Adipocyte (in vitro differentiated cells): ENCODE results near the gene LITAFD.
"Not testable (repeated sequence)": the region's sequence is repeated elsewhere in the genome, so short reads cannot be mapped to it uniquely, and the experiment has no call there.

Experiments
- DNase-seq: peaks from one replicate; pipeline ENCODE4 v3.0.0-alpha.2; 2015; ENCODE audit warnings: low read depth
- H3K27me3 ChIP-seq: replicated peaks from 2 replicates; pipeline ENCODE4 v1.7.0; 2013; ENCODE audit warnings: mild to moderate bottlenecking, low read length, moderate library complexity; ENCODE audit not compliant: control insufficient read depth, insufficient read depth
- H3K36me3 ChIP-seq: 2 replicates; pipeline ENCODE4 v1.7.0; 2013; ENCODE audit warnings: low read length, mild to moderate bottlenecking, moderate library complexity; ENCODE audit not compliant: control insufficient read depth, insufficient read depth, severe bottlenecking
- H3K4me1 ChIP-seq: 2 replicates; pipeline ENCODE4 v1.7.0; 2013; ENCODE audit warnings: mild to moderate bottlenecking, low read length, moderate library complexity; ENCODE audit not compliant: control insufficient read depth, insufficient read depth
- H3K4me3 ChIP-seq: 2 replicates; pipeline ENCODE4 v1.7.0; 2013; ENCODE audit warnings: mild to moderate bottlenecking, low read length, moderate library complexity
- H3K9ac ChIP-seq: 2 replicates; pipeline ENCODE4 v1.7.0; 2013; ENCODE audit warnings: mild to moderate bottlenecking, low read length, moderate library complexity
- H3K9me3 ChIP-seq: 2 replicates; pipeline ENCODE4 v1.7.0; 2013; ENCODE audit warnings: mild to moderate bottlenecking, low read length, moderate library complexity; ENCODE audit not compliant: control insufficient read depth

LITAFD gene

DNA sequence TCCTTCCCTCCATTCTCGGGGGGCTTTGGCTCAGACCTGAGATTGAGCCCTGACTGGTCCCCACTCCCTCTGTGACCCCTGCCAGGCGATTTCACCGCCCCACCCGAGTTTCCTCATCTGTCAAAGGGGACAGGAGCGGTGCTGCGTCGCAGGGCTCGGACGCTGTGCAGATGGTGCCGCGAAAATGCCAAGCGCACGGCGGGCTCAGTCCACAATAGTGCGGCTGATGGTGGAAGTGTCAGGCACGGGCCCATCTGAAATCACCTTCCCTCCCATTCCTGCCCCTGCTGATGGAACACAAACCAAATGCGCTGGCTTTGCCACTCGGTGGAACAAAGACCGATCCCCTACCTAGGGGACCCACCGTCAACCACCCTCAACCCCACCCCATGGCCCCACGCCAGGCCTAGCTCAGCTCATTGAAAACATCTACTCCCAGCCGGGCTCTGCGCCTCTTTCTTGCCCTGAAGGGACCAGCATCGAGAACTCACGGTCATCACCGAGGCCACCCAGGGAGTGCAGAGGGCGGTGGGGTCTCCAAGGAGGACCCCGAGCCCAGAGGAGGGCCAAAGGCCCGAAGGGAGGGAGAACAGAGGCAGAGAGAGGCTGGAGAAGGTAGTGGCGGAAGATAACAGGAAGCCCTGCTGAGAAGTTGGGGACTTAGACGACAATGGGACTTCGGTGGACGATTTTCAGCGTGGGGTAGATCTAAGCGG, 14.8 kb upstream of the LITAFD start:
- Histone ChIP-seq H3K4me3 (peak overlapping the region; percentile 88), H3K27me3 (no peaks in the 10 kb centered on the region), H3K9ac (peak overlapping the region; percentile 95), H3K4me1 (peaks cover 56% of the 10 kb centered on the region), H3K36me3 (no peaks in the 10 kb centered on the region), H3K9me3 (no peaks in the 10 kb centered on the region)
- DNase-seq = peak; percentile 59

DNA sequence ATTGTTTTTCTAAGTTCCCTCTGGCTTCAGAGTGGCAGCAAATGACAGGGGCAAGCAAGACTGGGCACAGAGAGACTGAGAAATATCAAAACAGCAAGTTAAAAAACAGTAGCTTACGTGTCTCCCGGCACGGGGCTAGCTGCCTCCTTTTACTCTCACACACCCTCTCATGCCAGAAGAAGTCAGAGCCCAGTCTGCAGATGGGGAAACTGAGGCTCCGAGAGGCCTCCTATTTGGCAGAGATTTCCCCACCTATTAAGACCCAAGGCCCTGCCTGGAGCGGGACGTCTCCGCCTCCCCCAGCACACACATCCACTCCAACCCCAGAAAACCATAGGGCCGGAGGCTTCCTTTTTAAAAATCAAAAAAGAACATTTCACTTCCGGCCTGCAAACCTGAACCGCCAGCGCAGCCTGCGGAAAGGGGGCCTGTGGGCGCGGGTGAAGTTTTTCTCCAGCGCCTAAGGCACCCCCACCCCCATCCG, 14.2 kb upstream of the LITAFD start:
- peaks cover 55% of the 10 kb centered on the region for H3K4me1 ChIP-seq
- H3K4me3 ChIP-seq = peak overlapping the region; percentile 88
- H3K27me3 ChIP-seq = no peaks in the 10 kb centered on the region
- no peaks in the 10 kb centered on the region for H3K36me3 ChIP-seq
- peak overlapping the region; percentile 95 for H3K9ac ChIP-seq
- peak; percentile 43 for DNase-seq
- H3K9me3 ChIP-seq = no peaks in the 10 kb centered on the region

DNA sequence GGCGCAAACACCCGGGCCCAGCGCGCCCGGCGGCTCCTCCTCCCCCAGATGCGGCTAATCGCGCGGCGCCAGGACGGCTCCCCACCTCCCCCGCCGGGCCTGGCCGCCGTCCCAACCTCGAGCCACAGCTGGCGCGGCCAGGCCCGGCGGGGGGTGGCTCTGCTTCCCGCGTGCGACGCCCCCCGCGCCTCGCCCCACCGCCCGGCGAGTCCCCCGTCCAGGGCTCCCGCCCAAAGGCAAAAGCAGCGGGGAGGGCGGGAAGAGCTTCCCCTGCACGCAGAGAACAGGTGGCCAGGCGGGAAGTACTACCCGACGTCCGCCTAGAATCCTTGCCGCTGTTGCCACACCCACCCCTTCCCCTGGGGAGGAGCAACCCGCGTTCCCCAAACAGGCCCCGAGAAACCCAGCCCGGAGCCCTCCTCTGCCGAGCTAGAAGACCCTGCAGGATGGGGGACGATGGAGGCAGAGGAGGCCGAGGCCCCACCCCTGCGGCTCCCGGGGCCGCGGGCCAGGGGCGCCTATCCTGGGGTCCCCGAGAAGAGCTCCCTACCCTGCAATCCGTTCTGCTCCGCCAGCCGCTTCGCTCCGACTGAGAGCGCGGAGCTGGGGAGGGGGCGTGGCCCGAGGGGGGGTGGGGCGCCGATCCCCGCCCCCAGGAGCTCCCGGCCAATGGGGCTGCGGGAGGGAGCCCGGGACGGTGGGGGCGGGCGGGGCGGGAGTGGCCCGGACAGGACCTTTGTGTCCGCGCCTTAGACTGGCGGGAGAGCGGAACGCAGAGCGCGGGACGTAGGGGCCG, 13.5 kb upstream of the LITAFD start, which contains the start of gene CARHSP1:
Gene CARHSP1 (minus strand): TSS at position 591 of the 796 bp plus-strand sequence. CDS start 9,678 bp downstream, outside the sequence.
- DNase-seq = peak; percentile 97
- H3K9ac ChIP-seq = peak within 1 kb of the TSS; percentile 95
- no peaks in the 10 kb centered on the region for H3K9me3 ChIP-seq
- no peaks in the 10 kb centered on the region for H3K36me3 ChIP-seq
- H3K4me3 ChIP-seq = peak within 1 kb of the TSS; percentile 88
- H3K27me3 ChIP-seq = no peaks in the 10 kb centered on the region
- peaks cover 49% of the 10 kb centered on the region for H3K4me1 ChIP-seq

DNA sequence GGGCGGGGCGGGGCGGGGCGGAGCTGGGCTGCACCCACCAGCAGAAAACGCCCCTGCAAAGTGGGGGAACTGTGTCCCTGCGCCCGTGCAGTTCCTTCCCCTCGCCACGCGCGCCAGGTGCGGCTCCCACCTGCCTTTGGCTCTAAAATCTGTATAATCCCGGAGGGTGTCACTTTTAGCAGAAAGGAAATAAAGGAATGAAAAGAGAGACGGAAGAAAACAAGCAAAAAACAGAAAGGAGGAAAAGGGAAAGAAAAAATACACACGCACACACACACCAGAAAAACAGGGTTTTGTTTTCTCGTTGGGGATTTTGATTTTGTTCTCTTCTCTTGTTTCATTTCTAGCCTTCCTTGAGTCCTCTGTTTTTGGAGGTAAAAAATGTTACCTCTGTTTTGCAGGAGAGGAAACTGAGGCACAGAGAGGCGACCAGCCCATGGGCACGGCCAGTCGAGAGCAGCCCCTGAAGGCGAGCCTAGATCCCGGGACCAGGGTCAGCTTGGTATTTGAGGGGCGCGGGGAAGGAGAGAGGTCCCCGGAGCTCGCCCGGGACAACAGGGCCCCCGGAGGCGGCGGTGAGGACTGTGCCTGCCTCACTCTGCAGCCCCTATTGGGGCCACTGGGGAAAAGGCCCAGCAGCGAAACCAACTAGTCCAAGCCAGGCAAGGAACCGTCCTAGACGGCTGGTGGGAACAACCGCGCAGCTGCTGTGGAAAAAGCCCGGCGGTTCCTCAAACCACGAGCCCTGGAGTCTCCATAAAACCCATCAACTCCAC, 12.8 kb upstream of the LITAFD start:
- peak overlapping the region; percentile 77 for H3K4me3 ChIP-seq
- no peaks in the 10 kb centered on the region for H3K36me3 ChIP-seq
- H3K4me1 ChIP-seq = peaks cover 44% of the 10 kb centered on the region
- H3K9ac ChIP-seq = peak overlapping the region; percentile 74
- no peak for DNase-seq
- no peaks in the 10 kb centered on the region for H3K9me3 ChIP-seq
- no peaks in the 10 kb centered on the region for H3K27me3 ChIP-seq

DNA sequence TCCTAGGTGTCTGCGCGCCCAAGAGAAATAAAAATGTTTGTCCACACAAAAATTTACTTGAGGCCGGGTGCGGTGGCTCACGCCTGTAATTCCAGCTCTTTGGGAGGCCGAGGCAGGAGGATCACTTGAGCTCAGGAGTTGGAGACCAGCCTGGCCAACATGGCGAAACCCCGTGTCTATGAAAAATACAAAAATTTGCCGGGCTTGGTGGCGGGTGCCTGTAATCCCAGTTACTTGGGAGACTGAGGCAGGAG, 12.2 kb upstream of the LITAFD start:
- not testable (repeated sequence) for DNase-seq, H3K9me3 ChIP-seq, H3K27me3 ChIP-seq, H3K9ac ChIP-seq, H3K36me3 ChIP-seq, H3K4me3 ChIP-seq
- H3K4me1 ChIP-seq = peaks cover 39% of the 10 kb centered on the region

DNA sequence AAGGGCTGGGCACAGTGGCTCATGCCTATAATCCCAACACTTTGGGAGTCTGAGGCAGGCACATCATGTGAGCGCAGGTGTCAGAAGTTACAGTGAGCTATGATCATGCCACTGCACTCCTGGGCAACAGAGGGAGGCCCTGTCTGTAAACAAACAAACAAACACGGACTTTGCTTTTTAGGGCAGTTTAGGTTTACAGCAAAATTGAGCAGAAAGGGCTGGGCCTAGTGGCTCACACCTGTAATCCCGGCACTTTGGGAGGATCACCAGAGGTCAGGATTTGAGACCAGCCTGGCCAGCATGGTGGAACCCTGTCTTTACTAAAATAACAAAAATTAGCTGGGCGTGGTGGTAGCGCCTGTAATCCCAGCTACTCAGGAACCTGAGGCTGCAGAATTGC, 10.1 kb upstream of the LITAFD start:
- H3K4me1 ChIP-seq = peaks cover 26% of the 10 kb centered on the region
- no peaks in the 10 kb centered on the region for H3K36me3 ChIP-seq
- H3K27me3 ChIP-seq = no peaks in the 10 kb centered on the region
- H3K9me3 ChIP-seq = no peaks in the 10 kb centered on the region
- DNase-seq = no peak
- no peak overlapping the region for H3K4me3 ChIP-seq
- H3K9ac ChIP-seq = no peak overlapping the region

DNA sequence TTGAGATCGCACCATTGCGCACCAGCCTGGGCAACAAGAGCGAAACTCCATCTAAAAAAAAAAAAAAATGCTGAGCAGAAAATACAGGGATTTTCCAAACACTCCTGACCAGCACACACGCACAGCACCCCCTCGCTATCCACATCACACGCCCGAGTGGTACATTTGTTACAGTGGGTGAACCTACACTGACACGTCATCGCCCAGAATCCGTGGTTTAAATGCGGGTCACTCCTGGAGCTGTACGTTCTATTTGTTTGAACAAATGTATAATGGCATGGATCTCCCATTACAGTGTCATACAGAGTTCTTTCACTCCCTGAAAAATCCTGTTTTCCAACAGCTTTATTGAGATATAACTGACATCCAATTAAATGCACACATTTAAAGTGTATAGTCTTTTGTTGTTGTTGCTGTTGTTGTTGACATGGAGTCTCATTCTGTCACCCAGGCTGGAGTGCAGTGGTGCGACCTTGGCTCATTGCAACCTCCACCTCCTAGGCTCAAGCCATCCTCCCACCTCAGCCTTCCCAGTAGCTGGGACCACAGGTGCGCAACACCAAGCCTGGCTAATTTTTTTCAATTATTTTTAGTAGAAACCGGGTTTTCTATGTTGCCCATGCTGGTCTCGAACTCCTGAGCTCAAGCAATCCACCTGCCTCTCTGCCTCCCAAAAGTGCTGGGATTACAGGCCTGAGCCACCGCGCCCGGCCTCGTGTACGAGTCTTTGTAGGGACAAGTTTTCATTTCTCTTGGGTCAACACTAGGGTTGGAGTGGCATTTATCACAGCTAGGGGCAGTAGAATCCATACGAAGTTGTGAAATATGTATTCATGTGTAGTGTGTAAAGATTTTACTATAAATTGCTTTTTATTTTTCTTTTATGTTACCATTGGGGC, 8.9 kb upstream of the LITAFD start:
- no peak overlapping the region for H3K9ac ChIP-seq
- H3K27me3 ChIP-seq = no peaks in the 10 kb centered on the region
- no peaks in the 10 kb centered on the region for H3K9me3 ChIP-seq
- peaks cover 26% of the 10 kb centered on the region for H3K4me1 ChIP-seq
- DNase-seq = no peak
- H3K36me3 ChIP-seq = no peaks in the 10 kb centered on the region
- H3K4me3 ChIP-seq = no peak overlapping the region

DNA sequence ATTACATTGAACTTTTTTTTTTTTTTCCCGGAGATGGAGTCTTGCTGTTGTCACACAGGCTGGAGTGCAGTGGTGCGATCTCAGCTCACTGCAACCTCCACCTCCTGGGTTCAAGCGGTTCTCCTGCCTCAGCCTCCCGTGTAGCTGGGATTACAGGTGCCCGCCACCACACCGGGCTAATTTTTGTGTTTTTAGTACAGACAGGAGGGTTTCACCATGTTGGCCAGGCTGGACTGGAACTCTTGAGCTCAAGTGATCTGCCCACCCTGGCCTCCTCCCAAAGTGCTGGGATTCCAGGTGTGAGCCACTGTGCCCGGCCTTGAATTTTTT, 8.3 kb upstream of the LITAFD start:
- H3K9me3 ChIP-seq, DNase-seq, H3K4me3 ChIP-seq, H3K9ac ChIP-seq, H3K27me3 ChIP-seq, H3K36me3 ChIP-seq: not testable (repeated sequence)
- peaks cover 30% of the 10 kb centered on the region for H3K4me1 ChIP-seq

DNA sequence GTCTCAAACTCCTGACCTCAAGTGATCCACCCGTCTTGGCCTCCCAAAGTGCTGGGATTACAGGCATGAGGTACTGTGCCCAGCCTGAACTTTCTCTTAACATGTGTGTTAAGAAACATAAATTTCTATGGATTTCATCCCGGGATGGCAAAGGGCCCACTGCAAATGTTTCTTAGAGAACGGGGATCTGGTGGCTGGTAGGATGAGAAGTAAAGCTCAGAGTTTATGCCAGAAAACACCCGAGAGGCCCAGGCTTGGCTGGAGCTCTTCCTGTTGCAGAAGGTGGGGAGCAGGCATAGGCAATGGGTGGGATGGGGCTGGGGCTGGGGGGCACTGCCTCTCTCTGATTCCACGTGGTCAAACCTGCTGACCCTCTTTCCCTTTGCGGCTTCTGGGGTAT, 7.8 kb upstream of the LITAFD start:
- H3K9ac ChIP-seq = no peak overlapping the region
- no peaks in the 10 kb centered on the region for H3K27me3 ChIP-seq
- DNase-seq = peak; percentile 74
- no peaks in the 10 kb centered on the region for H3K9me3 ChIP-seq
- no peak overlapping the region for H3K4me3 ChIP-seq
- H3K36me3 ChIP-seq = no peaks in the 10 kb centered on the region
- peaks cover 33% of the 10 kb centered on the region for H3K4me1 ChIP-seq

DNA sequence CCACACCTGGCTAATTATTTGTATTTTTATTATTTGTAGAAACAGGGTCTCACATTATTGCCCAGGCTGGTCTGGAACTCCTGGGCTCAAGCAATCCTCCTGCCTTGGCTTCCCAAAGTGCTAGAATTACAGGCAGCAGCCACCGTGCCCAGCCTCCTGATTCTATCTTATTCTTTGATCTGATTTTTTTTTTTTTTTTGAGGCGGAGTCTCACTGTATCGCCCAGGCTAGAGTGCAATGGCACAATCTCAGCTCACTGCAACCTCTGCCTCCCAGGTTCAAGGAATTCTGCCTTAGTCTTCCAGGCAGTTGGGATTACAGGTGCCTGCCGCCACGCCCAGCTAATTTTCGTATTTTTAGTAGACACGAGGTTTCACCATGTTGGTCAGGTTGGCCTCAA, 6.8 kb upstream of the LITAFD start:
- not testable (repeated sequence) for H3K4me3 ChIP-seq, H3K36me3 ChIP-seq, H3K9me3 ChIP-seq, DNase-seq, H3K27me3 ChIP-seq, H3K9ac ChIP-seq
- peaks cover 34% of the 10 kb centered on the region for H3K4me1 ChIP-seq
